HT1080 (cell line): ENCODE results near the gene NUP210L. TPM values are rescaled to one million over a fixed set of nuclear protein-coding genes. Genes with fewer than 3 reads are reported as not detected.

Experiments used
- DNase-seq: peaks from one replicate; pipeline ENCODE4 v3.0.0-alpha.2; 2015; ENCODE audit warnings: low read depth
- total RNA-seq: library from RNA; depleted of rRNA; stranded (reverse); fragments of >200 nt; shearing (Covaris generic); gene quantifications from 2 replicates; pipeline ENCODE4 v1.2.3, GENCODE V29; 2014

NUP210L gene
- total RNA-seq, 1 experiment from 2014 or later = not detected

GRCh38 chr1:153968408-153968807 is 186.5 kb downstream of the NUP210L start:
- DNase-seq = no peak

GRCh38 chr1:153968000-153968363 is 186.9 kb downstream of the NUP210L start:
- no peak for DNase-seq

GRCh38 chr1:153967107-153967999 is 187.5 kb downstream of the NUP210L start, which contains the start of gene CREB3L4:
TSS of gene CREB3L4 (plus strand) at chr1:153967902. CDS start at chr1:153968526, 624 bp downstream.
- peak; percentile 96 for DNase-seq

GRCh38 chr1:153963850-153964331 is 191.0 kb downstream of the NUP210L start:
- DNase-seq = peak; percentile 68

- DNase-seq = peak; percentile 95
Measured at GRCh38 chr1:153963030-153963849, 191.6 kb downstream of the NUP210L start, which contains the start of gene SLC39A1. TSS of gene SLC39A1 (minus strand) at chr1:153963537. CDS start at chr1:153962715, 822 bp downstream.

- DNase-seq = peak; percentile 52
Measured at GRCh38 chr1:153962088-153963029, 192.5 kb downstream of the NUP210L start.

GRCh38 chr1:153961421-153961820 is 193.5 kb downstream of the NUP210L start:
- DNase-seq = no peak

GRCh38 chr1:153960206-153960605 is 194.7 kb downstream of the NUP210L start:
- no peak for DNase-seq

GRCh38 chr1:153959454-153959853 is 195.4 kb downstream of the NUP210L start:
- DNase-seq = no peak

GRCh38 chr1:153958961-153959260 is 196.0 kb downstream of the NUP210L start:
- DNase-seq = no peak

- DNase-seq = peak; percentile 98
Measured at GRCh38 chr1:153958111-153958960, 196.5 kb downstream of the NUP210L start, which contains the start of gene CRTC2. TSS of gene CRTC2 (minus strand) at chr1:153958612. CDS start at chr1:153958497, 115 bp downstream.

GRCh38 chr1:153957744-153958110 is 197.1 kb downstream of the NUP210L start:
- DNase-seq = peak; percentile 29

- no peak for DNase-seq
Measured at GRCh38 chr1:153956997-153957715, 197.7 kb downstream of the NUP210L start.

GRCh38 chr1:153954826-153955225 is 200.0 kb downstream of the NUP210L start:
- DNase-seq = no peak

GRCh38 chr1:153953859-153954365 is 201.0 kb downstream of the NUP210L start:
- no peak for DNase-seq

- DNase-seq = no peak
Measured at GRCh38 chr1:153951801-153952200, 203.1 kb downstream of the NUP210L start.

GRCh38 chr1:153951183-153951582 is 203.7 kb downstream of the NUP210L start:
- DNase-seq = no peak

- DNase-seq = peak; percentile 71
Measured at GRCh38 chr1:153946622-153947241, 208.1 kb downstream of the NUP210L start, which contains the start of gene DENND4B. TSS of gene DENND4B (minus strand) at chr1:153946718. CDS start at chr1:153944374, 2,344 bp downstream.
